Hematopoietic multipotent progenitor cell treated with erythropoietin and hydrocortisone succinate and interleukin-3 and kit ligand, for 15 days (in vitro differentiated cells): ENCODE data around the gene TSC1.
"Not testable (repeated sequence)": the region's sequence is repeated elsewhere in the genome, so short reads cannot be mapped to it uniquely, and the experiment has no call there.

Experiments used
- DNase-seq: peaks from one replicate; pipeline ENCODE4 v3.0.0-alpha.2; 2015; ENCODE audit warnings: low spot score

Gene TSC1

GRCh38 chr9:132976571-132976970 is 32.2 kb upstream of the TSC1 start:
- DNase-seq, result no peak

- no peak for DNase-seq
Measured at GRCh38 chr9:132975961-132976360, 31.5 kb upstream of the TSC1 start.

GRCh38 chr9:132973713-132974112 is 29.3 kb upstream of the TSC1 start:
- peak; percentile 42 for DNase-seq

- DNase-seq, result no peak
Measured at GRCh38 chr9:132973166-132973565, 28.8 kb upstream of the TSC1 start.

- no peak for DNase-seq
Measured at GRCh38 chr9:132970324-132971062, 26.1 kb upstream of the TSC1 start.

- no peak for DNase-seq
Measured at GRCh38 chr9:132969783-132970182, 25.4 kb upstream of the TSC1 start.

- not testable (repeated sequence) for DNase-seq
Measured at GRCh38 chr9:132967908-132968307, 23.5 kb upstream of the TSC1 start.

- no peak for DNase-seq
Measured at GRCh38 chr9:132965478-132965877, 21.1 kb upstream of the TSC1 start.

- no peak for DNase-seq
Measured at GRCh38 chr9:132961002-132961401, 16.6 kb upstream of the TSC1 start.

- DNase-seq, result no peak
Measured at GRCh38 chr9:132957805-132958204, 13.4 kb upstream of the TSC1 start.

GRCh38 chr9:132955768-132956167 is 11.4 kb upstream of the TSC1 start:
- no peak for DNase-seq

GRCh38 chr9:132955123-132955522 is 10.7 kb upstream of the TSC1 start:
- no peak for DNase-seq

GRCh38 chr9:132949709-132950108 is 5.3 kb upstream of the TSC1 start:
- no peak for DNase-seq

- no peak for DNase-seq
Measured at GRCh38 chr9:132948482-132949050, 4.2 kb upstream of the TSC1 start.

GRCh38 chr9:132947756-132948155 is 3.3 kb upstream of the TSC1 start:
- DNase-seq, result no peak

GRCh38 chr9:132946631-132947295 is 2.3 kb upstream of the TSC1 start:
- no peak for DNase-seq

GRCh38 chr9:132946211-132946610 is 1.8 kb upstream of the TSC1 start:
- DNase-seq, result peak; percentile 65

GRCh38 chr9:132945186-132946130 is 1.0 kb upstream of the TSC1 start:
- DNase-seq, result no peak

- peak; percentile 12 for DNase-seq
Measured at GRCh38 chr9:132943651-132944293, 644 bp downstream of the TSC1 start.

GRCh38 chr9:132942541-132943182 is 1.8 kb downstream of the TSC1 start:
- DNase-seq, result no peak

- DNase-seq, result no peak
Measured at GRCh38 chr9:132939169-132939568, 5.2 kb downstream of the TSC1 start.
